Caki2 (cell line): ENCODE data around the gene ZDHHC23. TPM values are rescaled to one million over a fixed set of nuclear protein-coding genes. Genes with fewer than 3 reads are reported as not detected.
A peak's percentile ranks its signal among the peaks of the same experiment; 100 is the strongest.

Source experiments
- DNase-seq: peaks from one replicate; pipeline ENCODE4 v3.0.0-alpha.2; 2015; ENCODE audit warnings: low read depth
- in situ Hi-C: cut with HindIII; loops from 2 replicates; pipeline ENCODE4 v1.10.0; 2016; ENCODE audit warnings: low sequenced_read_pairs, low pct_unique_long_range_greater_than_20kb, mixed read lengths
- total RNA-seq: library from RNA; depleted of rRNA; stranded (reverse); fragments of >200 nt; shearing (Covaris generic); gene quantifications from 2 replicates; pipeline ENCODE4 v1.2.3, GENCODE V29; 2014; ENCODE audit warnings: low replicate concordance; rRNA removed

ZDHHC23 gene, protein sequence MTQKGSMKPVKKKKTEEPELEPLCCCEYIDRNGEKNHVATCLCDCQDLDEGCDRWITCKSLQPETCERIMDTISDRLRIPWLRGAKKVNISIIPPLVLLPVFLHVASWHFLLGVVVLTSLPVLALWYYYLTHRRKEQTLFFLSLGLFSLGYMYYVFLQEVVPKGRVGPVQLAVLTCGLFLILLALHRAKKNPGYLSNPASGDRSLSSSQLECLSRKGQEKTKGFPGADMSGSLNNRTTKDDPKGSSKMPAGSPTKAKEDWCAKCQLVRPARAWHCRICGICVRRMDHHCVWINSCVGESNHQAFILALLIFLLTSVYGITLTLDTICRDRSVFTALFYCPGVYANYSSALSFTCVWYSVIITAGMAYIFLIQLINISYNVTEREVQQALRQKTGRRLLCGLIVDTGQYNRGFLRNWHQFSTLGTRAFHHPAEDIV
- 0.87 and 2.9 TPM in 2 replicates for total RNA-seq

DNA sequence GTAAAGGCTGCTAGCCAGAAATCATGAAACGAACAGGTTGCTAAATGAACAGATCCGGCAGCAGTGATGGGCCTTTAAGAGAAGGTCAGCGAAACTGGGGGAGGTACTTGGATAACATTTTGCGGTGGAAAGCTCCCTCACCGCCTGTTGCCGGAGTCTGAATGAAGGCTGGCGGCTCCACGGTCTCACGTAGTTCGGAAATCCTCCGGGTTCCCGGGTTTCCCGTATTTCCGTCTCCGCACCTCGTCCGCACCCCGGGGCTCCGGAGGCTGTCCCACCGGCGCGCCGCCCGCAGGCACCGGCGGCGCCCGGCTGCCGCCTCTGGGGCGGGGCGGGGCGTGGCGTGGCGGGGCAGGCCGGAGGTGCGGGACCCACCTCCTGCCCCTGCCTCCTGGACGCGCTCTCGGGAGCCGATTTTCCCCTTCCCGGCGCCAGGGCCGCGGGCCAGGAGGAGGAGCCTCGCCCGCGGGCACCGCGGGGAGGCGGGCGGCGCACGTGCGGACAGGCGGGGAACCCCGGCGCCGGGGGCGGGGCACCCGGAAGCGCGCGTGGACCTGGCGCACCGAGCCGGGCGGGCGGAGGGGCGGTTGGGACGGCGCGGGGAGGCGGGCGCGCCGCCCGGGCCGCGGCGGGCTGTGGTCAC, at the start of gene ZDHHC23:
ZDHHC23 (plus strand) TSS at position 642 of the 643 bp plus-strand sequence. CDS start 790 bp downstream, outside the sequence.
- peak; percentile 75 for DNase-seq
- in situ Hi-C loops: no loop called here

DNA sequence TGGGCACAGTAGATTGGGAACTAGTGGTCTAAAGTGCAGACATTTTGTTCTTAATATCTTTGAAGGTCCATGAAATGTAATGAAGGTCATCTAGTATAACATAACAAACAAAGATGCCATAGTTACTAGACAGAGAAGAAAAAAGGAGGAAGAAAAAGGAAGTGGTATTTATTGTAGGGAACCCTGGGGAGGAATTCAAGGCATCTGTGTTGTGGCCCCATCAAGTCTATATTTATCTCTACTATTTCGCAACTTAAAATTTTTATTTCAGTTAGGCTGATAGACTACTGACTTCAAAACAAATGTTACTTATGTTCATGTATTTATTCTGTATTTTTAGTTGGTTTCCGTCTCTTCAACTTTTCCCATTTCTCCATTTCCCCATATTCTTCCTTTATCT, 48.9 kb upstream of the ZDHHC23 start:
- in situ Hi-C loops: no loop called here
- DNase-seq: no peak

DNA sequence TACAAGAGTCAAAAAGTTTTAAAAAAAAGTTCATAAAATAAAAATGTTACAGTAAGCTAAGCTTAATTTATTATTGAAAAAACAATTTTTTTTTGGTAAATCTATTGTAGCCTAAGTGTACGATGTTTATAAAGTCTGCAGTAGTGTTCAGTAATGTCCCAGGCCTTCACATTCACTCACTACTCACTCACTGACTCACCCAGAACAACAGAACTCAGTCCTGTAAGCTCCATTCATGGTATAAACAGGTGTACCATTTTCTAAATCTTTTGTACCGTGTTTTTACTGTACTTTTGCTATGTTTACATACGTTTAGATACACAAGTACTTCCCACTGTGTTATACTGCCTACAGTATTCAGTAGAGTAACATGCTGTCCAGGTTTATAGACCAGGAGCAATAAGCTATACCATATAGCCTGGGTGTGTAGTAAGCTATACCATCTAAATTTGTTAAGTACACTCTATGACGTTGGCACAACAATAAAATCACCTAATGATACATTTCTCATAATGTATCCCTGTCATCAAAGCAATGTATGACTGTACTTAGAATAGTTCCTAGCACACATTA, 41.2 kb upstream of the ZDHHC23 start:
- DNase-seq: no peak
- in situ Hi-C loops: no loop called here

DNA sequence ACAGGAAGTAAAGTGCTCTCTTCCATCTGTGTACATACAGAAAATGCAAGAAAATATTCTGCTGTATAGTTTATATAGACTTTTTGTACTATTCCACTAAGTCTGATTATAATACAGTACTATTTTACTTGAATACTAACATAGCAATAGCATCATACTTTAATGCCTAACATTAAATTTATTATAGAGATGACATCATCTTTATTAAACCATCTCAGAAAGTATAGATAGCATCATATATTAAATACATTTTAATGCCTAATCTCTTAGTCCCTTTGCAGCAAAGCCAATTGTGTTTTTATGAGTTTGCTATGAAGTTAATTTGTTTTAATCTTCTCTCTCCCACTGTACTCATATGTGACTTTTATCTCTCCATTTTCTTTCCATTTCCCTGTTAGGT, 39.7 kb upstream of the ZDHHC23 start:
- DNase-seq: no peak
- in situ Hi-C loops: no loop called here

DNA sequence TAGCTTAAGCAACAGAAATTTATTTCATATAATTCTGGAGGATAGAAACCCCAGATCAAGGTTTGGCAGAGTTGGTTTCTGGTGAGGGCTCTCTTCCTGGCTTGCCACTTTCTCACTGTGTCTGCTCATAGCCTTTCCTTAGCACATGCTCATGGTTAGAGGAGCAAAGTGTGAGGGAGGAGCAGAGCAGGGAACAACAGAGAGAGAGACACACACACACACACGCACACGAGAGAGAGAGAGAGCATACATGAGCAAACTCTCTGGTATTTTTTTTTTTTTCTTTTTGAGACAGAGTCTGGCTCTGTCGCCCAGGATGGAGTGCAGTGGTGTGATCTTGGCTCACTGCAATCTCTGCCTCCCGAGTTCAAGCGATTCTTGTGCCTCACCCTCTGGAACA, 36.8 kb upstream of the ZDHHC23 start:
- no peak for DNase-seq
- in situ Hi-C loops: no loop called here

DNA sequence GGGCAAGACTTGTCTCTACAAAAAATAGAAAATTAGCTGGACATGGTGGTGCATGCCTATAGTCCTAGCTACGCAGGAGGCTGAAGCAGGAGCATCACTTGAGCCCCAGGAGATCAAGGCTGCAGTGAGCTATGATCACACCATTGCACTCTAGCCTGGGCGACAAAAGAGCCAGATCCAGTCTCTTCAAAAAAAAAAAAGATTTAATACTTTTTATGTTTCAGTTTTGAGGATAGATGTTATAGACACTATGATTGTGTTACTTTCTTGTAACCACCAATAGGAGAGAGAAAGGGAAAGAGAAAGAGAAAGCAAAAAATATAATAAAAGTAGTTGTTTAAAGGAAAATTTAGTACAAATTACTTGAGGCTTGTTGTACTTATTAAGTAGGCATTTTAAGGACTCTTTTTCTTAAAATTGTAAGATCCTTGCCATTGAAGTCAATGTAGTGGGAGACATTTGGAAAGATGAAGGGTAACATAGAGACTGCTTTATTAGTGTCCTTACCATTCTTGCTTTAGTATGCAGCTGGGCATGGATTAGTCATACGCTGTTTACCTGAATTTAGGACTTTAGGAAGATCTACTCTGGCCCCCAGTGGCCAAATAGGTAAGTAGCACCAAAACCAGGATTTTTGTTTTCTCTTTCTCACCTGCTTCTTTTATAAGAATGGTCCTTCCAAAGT, 35.1 kb upstream of the ZDHHC23 start:
- in situ Hi-C loops: no loop called here

DNA sequence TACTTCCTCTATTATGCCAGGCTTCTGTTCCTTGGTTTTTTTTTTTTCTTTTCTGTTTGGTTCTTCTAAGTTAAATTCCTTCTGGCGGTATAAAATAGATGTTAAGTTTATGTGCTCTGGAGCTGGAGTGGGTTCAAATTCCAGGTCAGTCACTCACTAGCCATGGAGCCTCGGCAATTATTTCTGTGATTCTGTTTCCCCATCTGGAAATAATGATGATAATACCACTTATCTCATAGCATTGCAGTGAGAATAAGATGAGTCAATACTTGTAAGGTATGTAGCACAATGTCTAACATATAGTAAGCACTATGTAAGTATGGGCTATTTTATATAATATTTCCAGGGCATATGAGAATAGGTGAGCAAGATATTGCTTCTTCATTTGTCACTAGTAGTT, 33.2 kb upstream of the ZDHHC23 start:
- DNase-seq: no peak

More for the DNA sequence above, 35.1 kb upstream of the ZDHHC23 start:
- DNase-seq: peak; percentile 42

DNA sequence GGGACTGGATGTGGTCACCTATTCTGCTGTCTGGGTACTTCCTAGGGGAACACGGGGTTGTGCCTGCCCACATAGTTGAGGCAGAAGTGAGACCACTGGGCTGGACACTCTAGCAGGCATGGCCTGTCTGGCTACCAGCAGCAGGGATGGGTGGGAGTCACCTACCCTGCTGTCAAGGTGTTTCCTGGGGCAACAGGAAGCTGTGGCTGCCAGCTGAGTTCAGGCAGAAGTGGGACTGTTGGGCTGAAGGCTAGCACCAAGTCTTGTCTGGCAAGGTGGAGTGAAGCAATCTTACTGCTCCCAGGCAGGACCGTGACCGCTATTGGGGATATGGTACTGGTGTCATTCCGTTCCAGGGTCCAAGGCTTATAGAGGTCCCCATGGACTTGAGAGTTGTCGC, 20.3 kb upstream of the ZDHHC23 start:
- no peak for DNase-seq
- in situ Hi-C loops: no loop called here

More for the DNA sequence above, 33.2 kb upstream of the ZDHHC23 start:
- in situ Hi-C loops: no loop called here

DNA sequence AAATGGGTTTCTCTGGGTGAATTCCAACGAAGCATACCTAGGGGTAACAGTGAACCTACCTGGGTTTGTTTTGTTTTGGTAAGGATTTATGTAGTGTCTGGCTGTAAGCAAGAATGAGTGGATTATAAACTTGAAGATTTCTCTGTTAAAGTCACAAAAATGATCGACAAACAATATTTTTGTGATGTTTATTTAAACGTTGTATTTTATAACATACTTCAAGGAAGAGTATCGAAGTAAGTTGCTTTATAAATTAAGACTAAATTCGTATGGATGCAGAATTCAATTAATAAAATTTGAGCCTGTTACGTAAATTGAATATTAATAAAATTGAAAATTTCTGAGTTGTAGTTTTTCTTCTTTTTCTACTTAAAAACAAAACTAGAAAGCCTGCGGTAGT, 982 bp upstream of the ZDHHC23 start:
- DNase-seq: no peak
- in situ Hi-C loops: no loop called here

DNA sequence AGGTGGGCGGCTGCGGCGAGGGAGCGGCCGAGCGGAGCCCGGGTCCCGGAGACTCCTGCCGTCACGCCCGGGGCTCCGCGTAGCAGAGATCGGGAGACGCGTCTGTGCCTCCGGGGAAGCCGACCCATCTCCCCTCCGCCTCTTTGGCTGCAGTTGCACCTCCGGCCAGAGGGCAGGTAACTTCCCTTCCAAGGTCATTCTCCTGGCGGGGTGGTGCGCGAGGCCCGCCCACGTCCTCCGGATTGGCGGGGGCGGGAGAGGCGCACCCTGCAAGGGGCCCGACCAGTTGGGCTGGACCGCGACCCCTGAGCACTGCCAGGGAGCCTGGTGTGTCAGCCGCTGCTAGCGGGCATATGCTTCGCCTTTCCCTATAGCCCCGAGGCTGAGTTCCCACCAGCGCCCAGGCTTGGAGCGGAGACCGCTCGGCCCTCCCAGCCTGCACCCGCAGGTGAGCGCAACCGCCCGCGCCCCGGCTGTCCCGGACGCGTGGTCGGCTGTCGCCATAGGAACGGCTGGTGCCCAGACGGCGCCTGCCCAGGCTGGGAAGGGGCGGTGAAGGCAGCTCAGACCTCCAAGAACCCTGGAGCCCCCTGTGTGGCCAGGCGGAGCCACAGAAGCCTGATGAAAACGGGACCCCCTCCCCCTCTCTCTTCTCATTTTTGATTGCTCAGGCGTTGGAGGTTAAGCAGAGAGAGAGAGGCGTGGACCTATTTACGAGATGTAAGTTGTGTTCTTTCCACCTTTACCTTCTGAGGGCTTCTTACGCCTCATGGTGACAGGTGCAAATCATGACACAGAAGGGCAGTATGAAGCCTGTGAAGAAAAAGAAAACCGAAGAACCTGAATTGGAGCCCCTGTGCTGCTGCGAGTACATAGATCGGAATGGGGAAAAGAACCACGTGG, 453 bp downstream of the ZDHHC23 start:
- peak; percentile 30 for DNase-seq

DNA sequence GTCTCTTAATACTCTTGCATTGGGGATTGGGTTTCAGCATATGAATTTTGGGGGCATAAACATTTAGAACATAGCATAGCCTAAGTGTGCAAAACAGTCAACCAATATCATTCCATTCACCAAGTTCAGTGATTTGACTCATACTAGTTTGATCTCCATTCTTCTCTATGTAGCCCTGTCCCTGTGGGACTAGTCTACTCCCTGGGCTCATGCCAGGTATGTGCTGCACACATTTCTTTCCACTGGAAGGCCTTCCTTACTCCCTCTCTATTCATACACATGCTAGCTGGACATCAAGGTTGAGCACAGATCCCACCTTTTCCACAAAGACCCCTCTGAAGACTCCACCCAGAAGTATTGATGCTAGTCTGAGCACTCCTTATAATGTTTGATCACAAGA, 5.1 kb downstream of the ZDHHC23 start:
- in situ Hi-C loops: no loop called here
- no peak for DNase-seq

More for the DNA sequence above, 453 bp downstream of the ZDHHC23 start:
- in situ Hi-C loops: no loop called here

DNA sequence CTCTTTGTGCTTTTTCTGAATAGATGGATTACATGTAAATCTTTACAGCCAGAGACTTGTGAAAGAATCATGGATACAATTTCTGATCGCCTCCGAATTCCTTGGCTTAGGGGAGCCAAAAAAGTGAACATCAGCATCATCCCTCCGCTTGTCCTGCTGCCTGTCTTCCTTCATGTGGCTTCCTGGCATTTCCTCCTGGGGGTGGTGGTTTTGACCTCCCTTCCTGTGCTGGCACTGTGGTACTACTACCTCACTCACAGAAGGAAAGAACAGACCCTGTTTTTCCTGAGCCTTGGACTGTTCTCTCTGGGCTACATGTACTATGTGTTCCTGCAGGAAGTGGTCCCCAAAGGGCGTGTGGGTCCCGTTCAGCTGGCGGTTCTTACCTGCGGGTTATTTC, 5.9 kb downstream of the ZDHHC23 start:
- in situ Hi-C loops: no loop called here
- no peak for DNase-seq

DNA sequence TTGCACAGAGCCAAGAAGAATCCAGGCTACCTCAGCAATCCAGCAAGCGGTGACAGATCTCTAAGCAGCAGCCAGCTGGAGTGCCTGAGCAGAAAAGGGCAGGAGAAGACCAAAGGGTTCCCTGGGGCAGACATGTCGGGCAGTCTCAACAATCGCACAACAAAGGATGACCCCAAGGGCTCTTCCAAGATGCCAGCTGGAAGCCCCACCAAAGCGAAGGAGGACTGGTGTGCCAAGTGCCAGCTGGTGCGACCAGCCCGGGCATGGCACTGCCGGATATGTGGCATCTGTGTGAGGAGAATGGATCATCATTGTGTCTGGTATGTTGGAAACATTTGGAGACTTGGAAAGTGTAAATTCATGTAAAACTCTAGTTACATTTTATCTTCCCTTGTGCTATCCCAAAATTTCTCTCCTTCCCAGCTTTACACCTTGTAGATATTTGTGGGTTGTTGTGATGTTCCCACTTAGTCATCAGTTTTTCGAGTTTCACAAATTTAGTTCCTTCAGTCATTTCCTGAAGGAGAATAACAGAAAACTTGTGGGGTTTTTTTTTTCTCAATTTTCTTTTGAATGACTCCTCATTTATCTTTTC, 6.4 kb downstream of the ZDHHC23 start:
- no peak for DNase-seq
- in situ Hi-C loops: no loop called here

DNA sequence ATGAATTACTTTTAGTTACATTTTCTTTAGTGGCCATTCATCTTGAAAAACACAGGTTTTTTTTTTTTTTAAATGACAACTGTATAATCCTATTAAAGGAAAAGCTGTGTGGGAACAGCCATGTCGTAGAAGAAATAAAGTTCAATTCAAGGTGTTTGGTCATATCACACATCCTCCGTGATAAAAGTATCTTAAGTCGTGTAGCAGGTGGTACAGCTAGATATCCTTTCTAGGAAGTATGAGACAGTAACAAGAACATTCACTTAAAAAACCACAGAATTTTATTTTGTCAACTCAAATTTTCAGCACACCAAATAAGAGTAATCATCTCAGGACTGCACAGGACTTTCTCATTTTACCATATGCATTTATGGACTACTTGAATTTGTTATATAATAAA, 16.1 kb downstream of the ZDHHC23 start:
- DNase-seq: no peak
- in situ Hi-C loops: no loop called here

DNA sequence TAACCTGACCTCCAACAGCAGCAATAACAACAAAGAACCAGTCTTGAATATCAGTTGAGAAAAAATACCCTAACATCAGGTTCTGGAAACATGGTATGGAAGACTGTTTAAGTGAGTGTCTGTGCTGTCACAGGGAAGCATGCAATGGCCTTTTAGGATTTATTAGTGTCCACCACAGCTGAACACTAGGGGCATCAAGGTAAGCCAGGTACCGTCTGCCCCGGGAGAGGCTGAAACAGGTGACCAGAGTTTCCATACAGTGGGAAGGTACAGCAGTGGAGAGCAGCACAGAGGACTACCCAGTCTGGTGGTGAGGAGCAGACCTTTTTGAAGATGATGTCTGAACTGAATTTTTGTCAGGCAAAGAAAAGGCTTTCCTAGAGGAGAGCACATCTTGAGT, 18.4 kb downstream of the ZDHHC23 start:
- in situ Hi-C loops: no loop called here
- DNase-seq: no peak

DNA sequence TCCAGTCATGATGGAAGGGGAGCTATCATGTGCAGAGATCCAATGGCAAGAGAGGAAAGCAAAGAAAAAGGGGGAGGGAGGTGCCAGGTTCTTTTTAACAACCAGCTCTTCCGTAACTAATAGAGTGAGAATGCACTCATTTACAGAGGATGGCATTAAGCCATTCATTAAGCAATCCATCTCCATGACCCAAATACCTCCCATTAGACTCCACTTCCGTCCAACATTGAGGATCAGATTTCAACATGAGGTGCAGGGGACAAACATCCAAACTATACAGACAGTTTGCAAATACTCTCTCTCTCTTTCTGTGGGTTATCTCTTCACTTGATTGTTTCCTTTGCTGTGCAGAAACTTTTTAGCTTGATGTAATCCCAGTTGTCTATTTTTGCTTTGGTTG, 21.2 kb downstream of the ZDHHC23 start:
- in situ Hi-C loops: no loop called here
- DNase-seq: no peak

DNA sequence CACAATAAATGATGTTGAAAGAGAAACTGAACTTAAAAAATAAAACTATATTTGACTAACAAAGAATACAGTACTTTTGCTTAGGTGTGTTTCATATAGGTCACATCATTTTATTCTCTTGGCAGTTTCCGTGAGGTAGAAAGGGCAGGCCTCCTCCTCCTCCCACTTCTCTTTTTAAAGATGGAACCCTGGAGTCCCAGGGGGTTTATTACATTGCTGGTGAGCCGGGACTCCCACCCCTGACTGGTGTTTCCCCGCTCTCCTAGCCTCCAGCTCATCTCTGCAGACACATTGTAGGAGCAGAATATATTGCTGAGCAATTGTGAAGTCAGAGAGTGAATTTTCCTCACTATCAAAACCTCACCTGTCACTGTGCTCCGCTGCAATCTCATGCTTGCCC, 30.0 kb downstream of the ZDHHC23 start:
- no peak for DNase-seq
- in situ Hi-C loops: no loop called here
